PC-3 (cell line): Measurements from ENCODE around the gene DPM3. TPM values are rescaled to one million over a fixed set of nuclear protein-coding genes. Genes with fewer than 3 reads are reported as not detected.
A peak's percentile ranks its signal among the peaks of the same experiment; 100 is the strongest.
"Not testable (repeated sequence)": the region's sequence is repeated elsewhere in the genome, so short reads cannot be mapped to it uniquely, and the experiment has no call there.

Experiments
- ATAC-seq: fragments of 200-7000 bp; cut with Tn5 transposase; 2 replicates; pipeline ENCODE4 v1.9.1; 2020; ENCODE audit warnings: mild to moderate bottlenecking, moderate library complexity
- BruUV-seq: library from RNA; stranded (reverse); fragments of 400-500 nt; replicated peaks from 2 replicates; lab custom pipeline; 2021; lab: Mats Ljungman, UMichigan
- CTCF ChIA-PET: fragments of 300-600 bp; sonication (Branson Sonifier 250); formaldehyde crosslinking; loops from one replicate; lab custom pipeline; 2022; ENCODE audit warnings: antibody characterized with exemption; lab: Charles Lee
- POLR2A ChIA-PET: fragments of 300-600 bp; sonication (Branson Sonifier 250); formaldehyde crosslinking; loops from one replicate; lab custom pipeline; 2022; ENCODE audit warnings: antibody characterized with exemption; ENCODE audit not compliant: unreplicated experiment; lab: Charles Lee
- DNase-seq: peaks from one replicate; pipeline ENCODE4 v3.0.0-alpha.2; 2015
- H2AFZ ChIP-seq: fragments of 300-600 bp; sonication (generic); 2 replicates; pipeline ENCODE4 v1.6.0; 2016; ENCODE audit warnings: antibody characterized with exemption, low read length
- H3F3A ChIP-seq: fragments of 300-600 bp; sonication (generic); one replicate; pipeline ENCODE4 v1.6.0; 2017; ENCODE audit warnings: antibody characterized with exemption, low read length, control low read depth, mild to moderate bottlenecking; ENCODE audit not compliant: unreplicated experiment
- H3K27ac ChIP-seq: fragments of 300-600 bp; sonication (generic); 2 replicates; pipeline ENCODE4 v1.5.1; 2016; ENCODE audit warnings: mild to moderate bottlenecking, low read length
- H3K27me3 ChIP-seq: fragments of 300-600 bp; sonication (generic); 2 replicates; pipeline ENCODE4 v1.6.1; 2016; ENCODE audit warnings: low read length, mixed read lengths
- H3K36me3 ChIP-seq: fragments of 300-600 bp; sonication (generic); 2 replicates; pipeline ENCODE4 v1.6.1; 2016; ENCODE audit warnings: low read depth, mixed run types, low read length, mixed read lengths
- H3K4me1 ChIP-seq: fragments of 300-600 bp; sonication (generic); 2 replicates; pipeline ENCODE4 v1.5.1; 2016; ENCODE audit warnings: low read length; ENCODE audit not compliant: insufficient read depth
- H3K4me2 ChIP-seq: fragments of 300-600 bp; sonication (generic); 2 replicates; pipeline ENCODE4 v1.6.0; 2016; ENCODE audit warnings: low read length
- H3K4me3 ChIP-seq: fragments of 300-600 bp; sonication (generic); 2 replicates; pipeline ENCODE4 v1.5.1; 2016; ENCODE audit warnings: mild to moderate bottlenecking, low read length, mixed read lengths
- H3K79me2 ChIP-seq: fragments of 300-600 bp; sonication (generic); 2 replicates; pipeline ENCODE4 v1.6.1; 2017; ENCODE audit warnings: low read length, mixed read lengths
- H3K9ac ChIP-seq: fragments of 300-600 bp; sonication (generic); 2 replicates; pipeline ENCODE4 v1.6.0; 2016; ENCODE audit warnings: mild to moderate bottlenecking, low read length
- H3K9me2 ChIP-seq: fragments of 300-600 bp; sonication (generic); replicated peaks from 2 replicates; pipeline ENCODE4 v1.6.1; 2016; ENCODE audit warnings: mixed run types, low read length, mixed read lengths
- H3K9me3 ChIP-seq: fragments of 300-600 bp; sonication (generic); 2 replicates; pipeline ENCODE4 v1.6.1; 2016; ENCODE audit warnings: low read length, mixed read lengths
- H4K20me1 ChIP-seq: fragments of 300-600 bp; sonication (generic); 2 replicates; pipeline ENCODE4 v1.6.1; 2016; ENCODE audit warnings: low read length, mixed read lengths
- CTCF ChIP-seq: fragments of 300-600 bp; sonication (generic); conservative IDR thresholded peaks from 2 replicates; pipeline ENCODE4 v1.5.1; 2017; ENCODE audit warnings: antibody characterized with exemption, low read depth, mild to moderate bottlenecking, low read length
- EZH2 ChIP-seq: fragments of 300-600 bp; sonication (generic); IDR thresholded peaks from one replicate; pipeline ENCODE4 v1.6.1; 2017; ENCODE audit warnings: antibody characterized with exemption, mild to moderate bottlenecking, low read length; ENCODE audit not compliant: unreplicated experiment
- EZH2phosphoT487 ChIP-seq: fragments of 300-600 bp; sonication (generic); IDR thresholded peaks from 2 replicates; pipeline ENCODE4 v1.6.1; 2018; ENCODE audit warnings: mild to moderate bottlenecking, antibody characterized with exemption, low read length, borderline replicate concordance
- intact Hi-C: fragments of 100-400 bp; cut with micrococcal nuclease; formaldehyde crosslinking; loops from 2 replicates; pipeline ENCODE4 v1.9.0; 2023
- total RNA-seq: library from RNA; depleted of rRNA; stranded (reverse); fragments of >200 nt; gene quantifications from 2 replicates; pipeline ENCODE4 v1.2.3, GENCODE V29; 2014

Gene DPM3
- total RNA-seq, 1 experiment from 2014 or later, result 74.3 TPM

GRCh38 chr1:155170101-155170785, 29.9 kb upstream of the DPM3 start:
- Histone ChIP-seq H3K79me2 (peaks cover 20% of the 10 kb centered on the region), H3K9ac (no peak overlapping the region), H3F3A (no peaks in the 10 kb centered on the region), H3K9me2 (no peaks in the 10 kb centered on the region), H3K27ac (no peak overlapping the region), H2AFZ (no peak overlapping the region), H3K4me3 (no peak overlapping the region), H3K36me3 (peaks cover 8% of the 10 kb centered on the region; the same call in 1 of the 2 replicates), H4K20me1 (no peaks in the 10 kb centered on the region), H3K4me1 (peaks cover 21% of the 10 kb centered on the region; the same call in 1 of the 2 replicates), H3K27me3 (no peaks in the 10 kb centered on the region), H3K4me2 (no peak overlapping the region), H3K9me3 (no peaks in the 10 kb centered on the region)
- CTCF ChIA-PET, result no interaction called here
- TF ChIP-seq EZH2, result no peak
- intact Hi-C loops, result no loop called here
- POLR2A ChIA-PET, result no interaction called here
- ATAC-seq (no peak), DNase-seq (no peak)
- BruUV-seq, result no TSS peak

GRCh38 chr1:155169541-155169940, 29.2 kb upstream of the DPM3 start:
- Histone ChIP-seq H3K79me2 (peaks cover 20% of the 10 kb centered on the region), H3K27me3 (no peaks in the 10 kb centered on the region), H3K36me3 (peaks cover 8% of the 10 kb centered on the region; the same call in 1 of the 2 replicates), H3K27ac (no peak overlapping the region), H3K9ac (no peak overlapping the region), H3K4me1 (peaks cover 21% of the 10 kb centered on the region; the same call in 1 of the 2 replicates), H2AFZ (no peak overlapping the region), H3F3A (no peaks in the 10 kb centered on the region), H4K20me1 (no peaks in the 10 kb centered on the region), H3K4me2 (no peak overlapping the region), H3K9me3 (no peaks in the 10 kb centered on the region), H3K4me3 (no peak overlapping the region), H3K9me2 (no peaks in the 10 kb centered on the region)
- intact Hi-C loops, result no loop called here
- POLR2A ChIA-PET, result no interaction called here
- BruUV-seq, result no TSS peak
- CTCF ChIA-PET, result interaction anchor here (0.8 kb wide), 1 partner anchor 78 kb away, joined by 5 read pairs; no protein-coding TSS in a partner anchor
- DNase-seq, result no peak
- TF ChIP-seq CTCF (no peak), EZH2 (no peak), EZH2phosphoT487 (no peak)
- ATAC-seq, result no peak

- no TSS peak for BruUV-seq
- intact Hi-C loops, result no loop called here
- POLR2A ChIA-PET, result no interaction called here
These were observed 28.3 kb upstream of the DPM3 start for GRCh38 chr1:155168456-155169210.

GRCh38 chr1:155168105-155168445, 27.7 kb upstream of the DPM3 start:
- H3K4me1 ChIP-seq, result peaks cover 12% of the 10 kb centered on the region; the same call in 1 of the 2 replicates
- H3K9me3 ChIP-seq, POLR2A ChIA-PET, H3K9ac ChIP-seq, DNase-seq, H3K27me3 ChIP-seq, H2AFZ ChIP-seq, BruUV-seq, H3K4me3 ChIP-seq, H4K20me1 ChIP-seq, H3F3A ChIP-seq, H3K36me3 ChIP-seq, intact Hi-C loops, H3K27ac ChIP-seq, H3K9me2 ChIP-seq, ATAC-seq: not testable (repeated sequence)
- peaks cover 20% of the 10 kb centered on the region for H3K79me2 ChIP-seq
- CTCF ChIA-PET, result interaction anchor here (0.7 to 2.7 kb wide), 8 partner anchors 31 to 124 kb away, joined by 3 to 57 read pairs (median 5); no protein-coding TSS in a partner anchor
- H3K4me2 ChIP-seq, result peak overlapping the region; percentile 93

More at GRCh38 chr1:155168456-155169210, 28.3 kb upstream of the DPM3 start:
- Histone ChIP-seq H3K4me3 (no peak overlapping the region), H3K9ac (no peak overlapping the region), H3K4me2 (no peak overlapping the region), H3K27ac (no peak overlapping the region), H2AFZ (no peak overlapping the region), H3K36me3 (peaks cover 8% of the 10 kb centered on the region; the same call in 1 of the 2 replicates), H3K79me2 (peaks cover 20% of the 10 kb centered on the region), H3K4me1 (peaks cover 16% of the 10 kb centered on the region; the same call in 1 of the 2 replicates), H3K27me3 (no peaks in the 10 kb centered on the region), H3F3A (no peaks in the 10 kb centered on the region), H4K20me1 (no peaks in the 10 kb centered on the region), H3K9me3 (no peaks in the 10 kb centered on the region), H3K9me2 (no peaks in the 10 kb centered on the region)
- CTCF ChIA-PET, result interaction anchor here (1.0 to 2.7 kb wide), 7 partner anchors 32 to 83 kb away, joined by 4 to 57 read pairs (median 5); no protein-coding TSS in a partner anchor
- DNase-seq, result no peak
- no peak for TF ChIP-seq EZH2phosphoT487
- no peak for TF ChIP-seq EZH2
- no peak for TF ChIP-seq CTCF
- ATAC-seq, result no peak
